ENCODE results near the gene COX7A1.
A peak's percentile ranks its signal among the peaks of the same experiment; 100 is the strongest.
"Not testable (repeated sequence)": the region's sequence is repeated elsewhere in the genome, so short reads cannot be mapped to it uniquely, and the experiment has no call there.

Gene COX7A1

DNA sequence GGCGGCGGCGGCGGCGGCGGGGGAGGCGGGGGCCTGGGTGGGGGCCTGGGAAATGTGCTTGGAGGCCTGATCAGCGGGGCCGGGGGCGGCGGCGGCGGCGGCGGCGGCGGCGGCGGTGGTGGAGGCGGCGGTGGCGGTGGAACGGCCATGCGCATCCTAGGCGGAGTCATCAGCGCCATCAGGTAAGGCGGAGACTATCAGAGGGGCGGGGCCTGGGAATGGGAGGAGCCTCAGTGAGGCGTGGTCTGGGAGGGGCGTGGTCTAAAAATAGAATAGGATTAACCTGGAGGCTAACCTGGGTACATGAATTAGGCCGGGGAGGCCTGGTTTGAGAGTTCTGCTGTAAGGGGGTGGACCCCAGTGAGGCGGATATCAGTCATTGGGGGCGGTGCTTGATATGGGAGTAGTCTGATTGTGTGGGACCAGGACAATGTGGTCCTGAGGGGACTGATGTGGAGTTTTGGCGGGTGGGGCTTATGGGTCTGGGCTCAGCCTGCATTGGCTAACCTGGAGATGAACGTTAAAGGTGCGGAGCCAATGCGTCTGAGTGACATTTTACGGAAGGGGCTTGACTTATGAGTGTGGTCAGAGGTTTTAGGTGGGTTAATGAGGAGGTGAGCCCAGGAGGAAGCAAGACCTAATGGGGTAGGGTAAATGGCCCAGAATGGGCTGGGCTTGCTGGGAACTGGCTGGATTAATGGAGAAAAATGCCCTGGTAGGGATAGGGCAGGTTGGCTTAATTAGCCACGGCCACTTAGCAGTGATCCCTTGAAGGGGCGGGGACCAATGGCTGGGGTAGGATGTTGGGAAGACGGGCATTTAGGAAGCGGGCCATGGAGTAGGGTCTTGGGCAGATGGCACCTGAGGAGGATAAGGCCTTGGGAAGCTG, 11.0 kb downstream of the COX7A1 start:
- DNase-seq (ENCODE audit: low read depth): no peak

DNA sequence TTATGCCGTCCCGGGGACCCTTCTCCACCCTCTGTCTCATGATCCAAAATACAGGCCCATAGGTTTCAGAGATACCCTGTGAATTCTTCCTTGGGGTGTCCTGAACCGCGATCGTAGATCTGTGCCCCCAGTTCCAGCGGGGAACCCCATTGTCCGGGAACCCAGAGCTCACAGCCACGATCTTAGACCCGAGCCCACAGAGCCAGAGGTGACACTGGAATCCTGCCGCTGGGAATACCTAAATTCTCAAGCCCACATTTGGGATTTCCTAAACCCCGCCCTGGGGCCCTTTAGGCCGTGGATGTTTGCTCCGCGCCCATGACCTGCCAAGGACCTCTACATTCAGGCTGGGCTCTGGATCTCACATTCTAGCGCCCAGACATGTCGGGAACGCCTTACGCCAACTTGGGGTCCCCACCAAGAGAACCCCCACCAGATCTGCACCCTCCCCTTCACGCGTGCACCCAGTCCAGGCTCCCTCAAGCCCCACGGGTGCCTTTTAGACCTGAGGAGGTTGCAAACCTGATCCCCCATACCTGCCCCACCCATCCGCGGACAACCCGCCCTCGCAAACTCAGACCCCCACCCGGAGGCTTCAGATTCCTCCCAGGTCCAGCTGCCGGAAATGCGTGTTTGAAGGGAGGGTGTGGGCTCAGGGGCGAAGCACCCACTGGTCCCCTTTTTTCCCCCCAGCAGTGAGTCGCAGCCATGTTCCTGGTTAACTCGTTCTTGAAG, 11.8 kb downstream of the COX7A1 start:
- DNase-seq (ENCODE audit: low read depth): no peak

DNA sequence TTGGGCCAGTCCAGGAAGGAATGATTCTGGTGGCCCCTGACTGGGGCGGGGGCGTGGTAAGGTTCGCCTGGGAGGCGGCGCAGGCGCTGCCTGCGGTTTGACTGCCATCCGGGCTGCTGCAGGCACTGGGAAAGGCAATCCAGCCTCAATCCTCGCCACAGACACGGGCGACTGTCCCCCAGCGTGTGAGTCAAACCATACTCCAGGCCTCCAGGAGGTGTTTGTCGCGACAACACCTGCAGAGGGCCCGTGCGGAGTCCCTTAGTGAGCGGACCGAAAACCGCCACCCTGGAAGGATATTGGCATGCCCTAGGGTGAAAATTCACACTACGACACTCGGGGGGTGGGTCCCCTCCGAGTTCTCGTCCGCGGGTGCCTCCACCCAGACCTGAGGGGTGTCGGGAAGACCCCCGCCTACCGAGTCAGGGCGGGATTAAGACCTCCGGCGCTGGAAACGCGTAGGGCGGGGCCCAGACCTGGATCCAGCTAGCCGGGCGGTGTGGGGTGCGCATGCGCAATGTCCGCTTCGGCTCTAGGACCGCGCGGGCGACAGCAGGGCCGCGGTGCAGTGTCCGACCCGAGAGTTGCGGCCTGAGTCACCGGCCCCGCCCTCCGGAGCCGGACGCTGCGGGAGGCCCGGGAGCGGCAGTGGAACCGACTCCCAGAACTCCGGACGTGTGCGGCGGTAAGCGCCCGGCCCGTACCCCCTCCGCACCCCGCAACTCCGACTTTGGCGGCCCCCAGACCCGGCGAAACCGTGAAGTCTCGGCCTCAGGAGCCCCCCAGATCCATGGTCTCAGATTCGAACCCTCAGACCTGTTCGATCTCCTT, 12.6 kb downstream of the COX7A1 start, which contains the start of gene CAPNS1:
TSS of gene CAPNS1 (plus strand) at position 594 of the 831 bp plus-strand sequence. CDS start 946 bp downstream, outside the sequence.
- peak; percentile 70 for DNase-seq (ENCODE audit: low read depth)

DNA sequence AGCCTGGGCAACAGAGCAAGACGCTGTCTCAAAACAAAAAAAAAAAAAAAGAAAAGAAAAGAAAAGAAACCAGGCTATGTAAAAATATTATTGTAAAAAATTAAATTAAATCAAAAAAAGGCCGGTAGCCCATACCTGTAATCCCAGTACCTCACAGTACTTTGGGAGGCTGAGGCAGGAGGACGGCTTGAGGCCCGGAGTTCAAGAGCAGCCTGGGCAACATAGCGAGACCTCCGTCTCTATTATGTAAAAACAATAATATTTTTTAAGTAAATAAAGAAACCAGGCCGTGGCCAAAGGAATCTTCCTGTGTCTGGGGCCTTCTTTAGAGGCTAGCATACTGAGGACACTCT, 13.2 kb downstream of the COX7A1 start:
- no peak for DNase-seq (ENCODE audit: low read depth)

DNA sequence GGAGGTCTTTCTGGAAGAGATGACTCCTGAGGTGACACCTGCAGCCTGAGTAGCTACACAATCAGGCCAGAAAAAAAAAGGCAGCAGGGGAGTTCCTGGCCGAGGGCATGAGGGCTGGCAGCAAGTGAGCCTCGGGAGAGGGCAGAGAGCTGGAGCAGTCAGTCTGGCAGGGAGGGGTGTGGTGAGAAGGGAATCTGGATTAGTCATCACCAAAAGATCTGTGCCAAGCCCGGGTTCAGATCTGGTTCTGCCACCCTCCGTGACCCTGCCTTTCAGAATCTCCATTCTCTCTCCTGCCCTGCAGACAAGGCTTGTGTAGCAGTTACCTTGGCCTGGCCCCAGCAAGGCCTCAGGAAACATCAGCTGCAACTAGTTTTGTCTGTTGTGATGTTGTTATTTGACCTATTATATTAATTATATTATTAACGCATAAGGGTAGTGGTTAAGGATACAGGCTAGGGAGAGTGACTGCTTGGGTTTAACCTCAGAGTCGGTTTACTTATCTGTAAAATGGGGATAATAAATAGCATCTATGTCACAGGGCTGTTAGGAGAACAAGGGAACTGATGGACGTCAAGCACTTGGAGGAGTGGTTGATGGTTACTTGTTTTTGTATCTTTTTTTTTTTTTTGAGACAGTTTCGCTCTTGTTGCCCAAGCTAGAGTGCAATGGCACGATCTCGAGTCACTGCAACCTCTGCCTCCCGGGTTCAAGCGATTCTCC, 15.1 kb downstream of the COX7A1 start:
- DNase-seq (ENCODE audit: low read depth): no peak

DNA sequence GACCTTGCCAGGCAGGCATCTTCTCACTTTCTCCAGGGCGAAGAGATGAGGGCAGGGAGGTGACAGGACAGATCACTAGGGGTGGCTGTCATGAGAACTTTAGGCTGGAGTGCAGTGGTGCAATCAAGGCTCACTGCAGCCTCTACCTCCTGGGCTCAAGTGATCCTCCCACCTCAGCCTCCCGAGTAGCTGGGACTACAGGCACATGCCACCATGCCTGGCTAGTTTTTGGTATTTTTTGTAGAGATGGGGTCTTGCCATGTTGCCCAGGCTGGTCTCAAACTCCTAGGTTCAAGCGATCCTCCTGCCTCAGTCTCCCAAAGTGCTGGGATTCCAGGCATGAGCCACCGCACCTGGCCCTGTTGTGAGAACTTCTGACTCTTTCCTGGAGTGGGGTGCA, 17.4 kb downstream of the COX7A1 start:
- DNase-seq (ENCODE audit: low read depth): not testable (repeated sequence)

DNA sequence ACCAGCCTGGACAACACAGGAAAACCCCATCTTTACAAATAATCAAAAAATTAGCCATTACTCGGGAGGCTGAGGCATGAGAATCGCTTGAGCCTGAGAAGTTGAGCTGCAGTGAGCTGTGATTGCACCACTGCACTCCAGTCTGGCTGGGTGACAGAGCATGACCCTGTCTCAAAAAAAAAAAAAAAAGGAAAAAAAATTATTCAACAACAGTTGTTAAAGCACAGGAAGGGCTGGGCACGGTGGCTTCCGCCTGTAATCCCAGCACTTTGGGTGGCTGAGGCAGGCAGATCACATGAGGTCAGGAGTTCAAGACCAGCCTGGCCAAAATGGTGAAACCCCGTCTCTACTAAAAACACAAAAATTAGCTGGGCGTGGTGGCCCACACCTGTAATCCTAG, 21.0 kb downstream of the COX7A1 start:
- not testable (repeated sequence) for DNase-seq (ENCODE audit: low read depth)

DNA sequence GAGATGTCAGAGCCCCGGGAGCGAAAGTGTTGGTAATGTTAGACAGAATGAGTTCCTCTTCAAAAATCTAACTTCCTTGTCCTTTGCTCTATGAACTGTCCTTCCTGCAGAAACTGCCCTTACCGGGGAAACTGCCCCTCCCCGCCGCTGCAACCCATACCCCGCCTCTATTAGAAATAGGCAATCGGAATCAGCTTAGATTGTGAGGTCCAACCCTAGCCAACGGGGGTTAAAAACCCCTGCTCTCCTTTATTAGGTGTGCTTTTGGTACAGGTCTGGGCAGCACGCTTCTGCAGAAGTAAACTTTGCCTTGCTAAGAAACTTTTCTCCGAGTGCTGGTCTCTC, 23.9 kb downstream of the COX7A1 start:
- DNase-seq (ENCODE audit: low read depth): no peak

DNA sequence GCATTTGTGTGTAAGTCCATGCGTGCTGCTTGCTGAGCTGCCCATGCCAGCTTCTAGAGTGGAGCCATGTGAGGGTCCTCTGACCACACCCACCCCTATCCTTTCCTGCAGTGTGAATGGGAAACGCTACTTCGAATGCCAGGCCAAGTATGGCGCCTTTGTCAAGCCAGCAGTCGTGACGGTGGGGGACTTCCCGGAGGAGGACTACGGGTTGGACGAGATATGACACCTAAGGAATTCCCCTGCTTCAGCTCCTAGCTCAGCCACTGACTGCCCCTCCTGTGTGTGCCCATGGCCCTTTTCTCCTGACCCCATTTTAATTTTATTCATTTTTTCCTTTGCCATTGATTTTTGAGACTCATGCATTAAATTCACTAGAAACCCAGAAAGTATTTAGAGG, 26.7 kb downstream of the COX7A1 start:
- DNase-seq (ENCODE audit: low read depth): no peak

DNA sequence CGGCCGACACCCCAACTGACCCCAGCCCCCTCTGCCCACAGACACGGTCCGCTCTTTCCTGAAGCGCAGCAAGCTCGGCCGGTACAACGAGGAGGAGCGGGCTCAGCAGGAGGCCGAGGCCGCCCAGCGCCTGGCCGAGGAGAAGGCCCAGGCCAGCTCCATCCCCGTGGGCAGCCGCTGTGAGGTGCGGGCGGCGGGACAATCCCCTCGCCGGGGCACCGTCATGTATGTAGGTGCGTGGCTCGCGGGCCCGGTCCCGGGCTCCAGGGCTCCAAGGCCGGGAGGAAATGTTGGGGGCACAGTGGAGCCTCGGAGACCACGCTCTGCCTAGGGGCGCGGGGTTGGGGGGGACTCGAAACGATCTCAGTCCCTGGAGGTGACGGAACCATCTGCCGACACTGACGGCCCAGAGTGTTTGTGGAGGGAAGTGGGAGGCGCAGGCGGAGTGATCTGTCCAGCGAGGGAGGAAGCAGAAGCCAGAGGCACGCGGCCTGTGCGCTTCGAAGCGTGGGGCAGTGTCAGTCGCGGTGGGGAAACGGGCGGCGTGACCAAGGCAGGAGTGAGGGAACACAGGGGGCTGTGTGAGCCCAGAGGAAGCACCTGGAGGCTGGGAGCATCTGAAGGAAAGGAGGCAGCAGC, 30.6 kb downstream of the COX7A1 start:
- DNase-seq (ENCODE audit: low read depth): no peak

DNA sequence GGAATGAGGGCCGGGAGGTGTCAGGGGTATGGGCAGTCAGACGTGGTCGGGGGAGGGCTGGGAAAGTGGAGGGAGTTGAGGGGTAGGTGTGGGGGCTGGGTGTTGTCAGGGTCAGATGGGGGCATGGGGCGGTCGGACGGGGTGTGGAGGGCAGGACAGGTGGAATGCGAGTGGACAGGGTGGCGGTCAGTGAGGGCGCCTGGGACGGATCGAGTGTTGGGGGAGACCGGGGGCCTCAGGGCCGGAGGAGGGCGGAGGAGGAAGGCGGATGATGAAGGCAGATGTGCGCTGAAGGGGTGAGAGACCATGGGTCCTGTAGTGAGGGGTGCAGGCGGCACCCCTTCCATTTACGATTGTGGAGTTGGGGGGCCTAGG, 31.3 kb downstream of the COX7A1 start:
- DNase-seq (ENCODE audit: low read depth): no peak

DNA sequence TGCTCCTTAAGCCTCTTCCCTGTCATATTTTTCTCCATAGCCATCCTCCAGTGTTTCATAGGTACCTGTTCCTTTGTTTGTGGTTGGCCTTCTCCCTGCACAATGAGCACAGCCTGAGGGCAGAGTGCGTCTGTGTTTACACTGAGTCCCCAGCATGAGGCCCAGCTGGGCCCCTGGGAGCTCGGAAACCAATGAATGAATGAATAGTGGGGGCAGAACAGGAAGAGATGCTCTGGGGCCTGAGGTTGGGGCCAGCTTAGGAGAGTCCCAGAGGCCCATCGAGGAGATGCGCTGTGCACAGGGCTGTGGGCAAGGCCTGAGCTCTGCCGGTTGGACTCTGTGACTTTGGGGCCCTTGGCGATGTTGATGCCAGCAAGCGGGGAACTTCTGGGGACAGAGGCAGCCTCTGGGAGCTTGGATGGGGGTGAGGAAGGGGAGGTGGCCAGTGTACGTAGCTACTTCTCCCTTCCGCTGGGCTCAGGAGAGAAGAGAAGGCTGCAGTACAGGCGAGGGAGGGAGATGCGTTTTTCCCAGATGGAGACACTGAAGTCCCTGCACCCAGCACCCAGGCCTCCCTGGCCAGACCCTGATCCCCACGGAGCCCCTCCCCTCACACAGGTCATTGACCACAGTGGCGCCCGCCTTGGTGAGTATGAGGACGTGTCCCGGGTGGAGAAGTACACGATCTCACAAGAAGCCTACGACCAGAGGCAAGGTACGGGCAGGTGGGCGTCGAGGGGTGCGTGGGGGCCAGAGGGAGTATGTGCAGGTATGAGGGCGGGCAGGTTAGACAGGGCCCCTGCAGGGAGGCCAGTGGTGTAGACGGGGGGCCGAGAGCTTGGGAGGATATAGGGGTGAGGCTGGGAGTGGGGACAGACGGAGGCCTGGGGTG, 31.9 kb downstream of the COX7A1 start:
- DNase-seq (ENCODE audit: low read depth): no peak

DNA sequence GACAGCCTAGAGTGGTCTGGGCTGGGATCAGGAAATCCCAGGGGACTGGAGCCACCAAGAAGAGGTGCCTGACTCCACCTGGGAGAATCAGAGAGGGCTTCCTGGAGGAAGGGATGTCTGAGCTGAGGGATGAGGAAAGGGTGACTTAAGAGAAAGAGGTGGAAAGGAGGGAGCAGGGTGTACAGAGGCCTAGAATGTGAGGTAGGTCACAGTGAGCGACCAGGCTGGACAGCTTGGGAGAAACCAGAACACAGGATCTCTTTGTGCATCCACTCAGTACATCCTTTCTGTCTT, 36.0 kb downstream of the COX7A1 start:
- no peak for DNase-seq (ENCODE audit: low read depth)

DNA sequence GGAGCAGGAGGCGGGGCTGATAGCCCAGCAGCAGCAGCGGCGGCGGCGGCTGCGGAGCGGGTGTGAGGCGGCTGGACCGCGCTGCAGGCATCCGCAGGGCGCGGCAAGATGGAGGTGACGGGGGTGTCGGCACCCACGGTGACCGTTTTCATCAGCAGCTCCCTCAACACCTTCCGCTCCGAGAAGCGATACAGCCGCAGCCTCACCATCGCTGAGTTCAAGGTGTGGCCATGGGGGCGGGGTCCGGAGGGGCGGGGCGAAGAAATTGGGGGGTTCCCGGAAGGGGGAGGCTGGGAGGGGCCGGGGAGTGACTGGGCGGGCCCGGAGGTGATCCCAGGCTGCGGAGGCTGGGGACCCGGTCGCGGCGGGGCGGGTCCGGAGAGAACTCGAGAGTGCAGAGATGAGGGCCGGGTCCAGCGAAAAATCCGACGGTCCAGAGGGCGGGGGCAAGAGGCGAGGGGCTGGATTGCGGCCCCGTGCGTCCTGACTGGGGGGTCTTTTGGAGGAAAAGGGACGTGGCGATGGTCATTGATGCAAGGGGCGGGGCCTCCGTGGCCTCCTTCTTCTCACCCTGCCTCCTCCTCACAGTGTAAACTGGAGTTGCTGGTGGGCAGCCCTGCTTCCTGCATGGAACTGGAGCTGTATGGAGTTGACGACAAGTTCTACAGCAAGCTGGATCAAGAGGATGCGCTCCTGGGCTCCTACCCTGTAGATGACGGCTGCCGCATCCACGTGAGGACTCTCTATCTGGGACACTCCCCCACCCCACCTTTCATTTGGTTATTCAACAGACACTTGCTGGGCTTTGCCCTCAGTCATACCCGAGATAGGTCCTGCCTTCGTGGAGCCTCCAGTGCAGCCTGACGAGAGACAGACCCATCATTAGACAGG, 36.5 kb downstream of the COX7A1 start, which contains the start of gene TBCB:
TSS of gene TBCB (plus strand) at position 16 of the 891 bp plus-strand sequence. CDS start at position 109, 93 bp downstream.
- DNase-seq (ENCODE audit: low read depth): no peak

DNA sequence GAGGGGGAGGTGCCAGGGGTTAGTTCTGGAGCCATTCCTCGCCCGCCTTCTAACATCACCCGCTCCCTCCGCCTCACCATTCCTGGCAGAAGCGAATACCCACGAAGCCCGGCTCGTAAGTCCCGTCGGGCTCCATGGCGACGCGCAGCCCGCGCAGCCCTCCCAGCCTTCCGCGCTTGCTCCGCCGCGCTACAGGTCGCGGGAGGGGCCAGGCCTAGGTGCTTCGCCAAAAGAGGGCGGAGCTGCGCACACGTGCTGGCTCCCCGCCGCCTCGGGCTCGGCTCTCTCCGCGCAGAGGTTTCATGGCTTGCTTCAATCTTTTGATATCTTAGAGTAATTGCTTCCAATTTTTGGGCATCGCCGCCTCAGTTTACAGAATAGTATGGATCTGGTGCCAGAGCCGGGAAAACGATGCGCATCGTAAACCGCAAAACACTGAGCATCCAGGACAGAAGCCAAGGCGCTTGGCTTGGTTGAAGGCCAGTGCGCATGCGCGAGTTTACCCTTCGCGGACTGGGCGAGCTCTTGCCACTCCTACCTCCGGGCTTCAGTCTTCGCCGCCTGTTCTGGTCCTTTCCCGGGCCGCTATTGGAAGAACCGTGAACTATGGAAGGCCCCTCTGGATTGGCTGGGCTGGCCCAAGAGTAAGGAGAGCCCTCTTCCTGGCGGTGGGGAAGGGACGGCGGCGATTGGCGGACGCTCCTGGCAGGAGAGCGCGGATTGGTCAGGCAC, 37.4 kb downstream of the COX7A1 start, which contains the start of gene POLR2I:
TSS of gene POLR2I (minus strand) at position 155 of the 732 bp plus-strand sequence. CDS start at position 136, 19 bp downstream.
- peak; percentile 99 for DNase-seq (ENCODE audit: low read depth)

DNA sequence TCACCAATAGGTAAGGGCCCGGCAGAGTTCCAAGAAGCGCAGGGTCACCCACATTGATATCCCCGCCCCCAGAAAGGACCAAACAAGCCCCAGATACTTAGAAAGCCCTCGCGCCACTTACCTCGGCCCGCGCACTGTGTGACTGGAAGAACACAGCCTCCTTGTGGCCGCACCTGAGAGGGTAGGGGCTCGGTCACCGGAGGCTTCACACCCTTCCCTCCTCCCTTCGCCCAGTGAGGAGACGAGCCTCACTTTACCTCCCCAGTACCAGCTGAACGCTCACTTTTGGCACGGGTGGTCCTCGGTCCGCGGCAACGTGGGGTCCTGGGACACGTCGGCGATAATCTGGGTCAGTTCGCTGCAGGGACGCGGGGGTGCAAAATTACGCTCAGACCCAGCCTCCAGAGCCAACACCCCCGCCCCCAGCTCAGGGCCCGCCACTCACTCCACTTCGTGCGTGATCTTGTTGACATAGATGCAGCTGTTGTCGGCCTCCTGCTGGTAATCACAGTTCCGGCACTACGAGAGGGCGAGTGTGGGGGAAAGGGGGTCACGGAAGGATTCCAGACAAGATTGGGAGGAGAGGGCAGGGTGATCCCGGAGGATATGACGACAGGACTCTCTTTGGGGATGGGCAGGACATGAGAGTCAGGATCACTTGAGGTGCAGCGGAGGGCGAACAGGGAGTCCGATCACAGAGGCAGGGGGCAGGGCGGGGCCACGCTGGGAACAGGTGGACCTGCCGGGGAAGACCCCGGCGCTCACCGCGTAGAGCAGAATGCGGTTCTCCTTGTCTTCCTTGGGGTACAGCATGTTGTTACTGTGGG, 38.1 kb downstream of the COX7A1 start:
- DNase-seq (ENCODE audit: low read depth): no peak

DNA sequence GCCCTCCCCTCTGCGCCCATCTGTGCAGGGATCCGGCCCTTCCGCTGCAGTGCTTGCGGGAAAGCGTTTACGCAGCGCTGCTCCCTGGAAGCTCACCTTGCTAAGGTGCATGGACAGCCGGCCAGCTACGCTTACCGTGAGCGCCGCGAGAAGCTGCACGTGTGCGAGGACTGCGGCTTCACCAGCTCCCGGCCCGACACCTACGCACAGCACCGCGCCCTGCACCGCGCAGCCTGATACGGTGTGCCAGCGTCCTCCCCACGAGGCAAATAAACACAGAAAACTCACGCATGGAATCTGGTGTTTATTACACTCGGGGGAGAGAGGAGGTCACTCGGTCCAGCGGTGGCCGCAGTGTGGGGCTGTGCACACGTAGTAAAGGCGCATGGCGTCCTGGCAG, 38.8 kb downstream of the COX7A1 start:
- no peak for DNase-seq (ENCODE audit: low read depth)

DNA sequence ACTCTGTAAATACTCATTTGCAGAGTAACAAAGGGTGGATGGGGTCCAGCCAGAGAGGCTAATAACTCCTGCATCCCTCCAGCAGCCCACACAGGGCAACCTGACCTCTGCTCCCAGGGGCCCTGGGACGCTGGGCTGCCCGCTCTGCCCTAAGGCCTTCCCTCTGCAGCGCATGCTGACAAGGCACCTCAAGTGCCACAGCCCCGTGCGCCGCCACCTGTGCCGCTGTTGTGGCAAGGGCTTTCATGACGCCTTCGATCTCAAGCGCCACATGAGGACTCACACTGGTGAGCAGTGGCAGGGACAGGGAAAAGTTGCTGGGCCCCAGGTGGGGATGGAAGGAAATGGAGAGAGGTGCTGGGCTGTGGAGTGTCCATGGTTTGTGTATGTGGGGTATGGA, 39.6 kb downstream of the COX7A1 start:
- no peak for DNase-seq (ENCODE audit: low read depth)
